Rectal smooth muscle tissue (tissue), 1 donor: ENCODE data around the gene BMP7.

Experiments used
- H3K27ac ChIP-seq: one replicate; pipeline ENCODE4 v1.7.0; 2013; ENCODE audit warnings: low read depth, low read length, inconsistent platforms
- H3K27me3 ChIP-seq: one replicate; pipeline ENCODE4 v1.7.0; 2013; ENCODE audit warnings: low read length; ENCODE audit not compliant: control insufficient read depth, insufficient read depth
- H3K36me3 ChIP-seq: one replicate; pipeline ENCODE4 v1.7.0; 2013; ENCODE audit warnings: low read length; ENCODE audit not compliant: control insufficient read depth, insufficient read depth
- H3K4me1 ChIP-seq: one replicate; pipeline ENCODE4 v1.7.0; 2013; ENCODE audit warnings: low read length; ENCODE audit not compliant: control insufficient read depth, insufficient read depth
- H3K4me3 ChIP-seq: one replicate; pipeline ENCODE4 v1.7.0; 2013; ENCODE audit warnings: low read length
- H3K9ac ChIP-seq: one replicate; pipeline ENCODE4 v1.7.0; 2013; ENCODE audit warnings: low read length

BMP7 gene

GRCh38 chr20:57215426-57215825 is 51.0 kb downstream of the BMP7 start:
- Histone ChIP-seq H3K9ac (no peak overlapping the region), H3K27me3 (no peaks in the 10 kb centered on the region), H3K27ac (no peak overlapping the region), H3K4me3 (no peak overlapping the region), H3K36me3 (no peaks in the 10 kb centered on the region), H3K4me1 (peaks cover 2% of the 10 kb centered on the region)

- Histone ChIP-seq H3K4me3 (no peak overlapping the region), H3K4me1 (peaks cover 2% of the 10 kb centered on the region), H3K9ac (no peak overlapping the region), H3K36me3 (no peaks in the 10 kb centered on the region), H3K27ac (no peak overlapping the region), H3K27me3 (no peaks in the 10 kb centered on the region)
Measured at GRCh38 chr20:57214948-57215347, 51.5 kb downstream of the BMP7 start.

- Histone ChIP-seq H3K36me3 (no peaks in the 10 kb centered on the region), H3K4me1 (peaks cover 2% of the 10 kb centered on the region), H3K9ac (no peak overlapping the region), H3K27me3 (no peaks in the 10 kb centered on the region), H3K27ac (no peak overlapping the region), H3K4me3 (no peak overlapping the region)
Measured at GRCh38 chr20:57214427-57214826, 52.0 kb downstream of the BMP7 start.

- Histone ChIP-seq H3K36me3 (no peaks in the 10 kb centered on the region), H3K4me1 (peaks cover 2% of the 10 kb centered on the region), H3K27ac (no peak overlapping the region), H3K27me3 (no peaks in the 10 kb centered on the region), H3K9ac (no peak overlapping the region), H3K4me3 (no peak overlapping the region)
Measured at GRCh38 chr20:57213924-57214323, 52.5 kb downstream of the BMP7 start.

GRCh38 chr20:57213291-57213690 is 53.1 kb downstream of the BMP7 start:
- H3K9ac ChIP-seq, result no peak overlapping the region
- H3K4me3 ChIP-seq, result no peak overlapping the region
- H3K27me3 ChIP-seq, result no peaks in the 10 kb centered on the region
- H3K36me3 ChIP-seq, result no peaks in the 10 kb centered on the region
- no peak overlapping the region for H3K27ac ChIP-seq
- H3K4me1 ChIP-seq, result peaks cover 2% of the 10 kb centered on the region

GRCh38 chr20:57212534-57213276 is 53.7 kb downstream of the BMP7 start:
- Histone ChIP-seq H3K27ac (no peak overlapping the region), H3K9ac (no peak overlapping the region), H3K36me3 (no peaks in the 10 kb centered on the region), H3K4me1 (peaks cover 2% of the 10 kb centered on the region), H3K4me3 (no peak overlapping the region), H3K27me3 (no peaks in the 10 kb centered on the region)

GRCh38 chr20:57211908-57212533 is 54.4 kb downstream of the BMP7 start:
- no peak overlapping the region for H3K4me3 ChIP-seq
- H3K4me1 ChIP-seq, result peaks cover 2% of the 10 kb centered on the region
- H3K36me3 ChIP-seq, result no peaks in the 10 kb centered on the region
- no peak overlapping the region for H3K27ac ChIP-seq
- no peak overlapping the region for H3K9ac ChIP-seq
- H3K27me3 ChIP-seq, result no peaks in the 10 kb centered on the region

GRCh38 chr20:57211406-57211805 is 55.0 kb downstream of the BMP7 start:
- Histone ChIP-seq H3K27me3 (no peaks in the 10 kb centered on the region), H3K9ac (no peak overlapping the region), H3K36me3 (no peaks in the 10 kb centered on the region), H3K4me3 (no peak overlapping the region), H3K4me1 (peaks cover 2% of the 10 kb centered on the region), H3K27ac (no peak overlapping the region)

GRCh38 chr20:57210911-57211280 is 55.5 kb downstream of the BMP7 start:
- Histone ChIP-seq H3K27ac (no peak overlapping the region), H3K36me3 (no peaks in the 10 kb centered on the region), H3K27me3 (no peaks in the 10 kb centered on the region), H3K9ac (no peak overlapping the region), H3K4me1 (peaks cover 2% of the 10 kb centered on the region), H3K4me3 (no peak overlapping the region)

- Histone ChIP-seq H3K27me3 (no peaks in the 10 kb centered on the region), H3K4me3 (no peak overlapping the region), H3K27ac (no peak overlapping the region), H3K36me3 (no peaks in the 10 kb centered on the region), H3K9ac (no peak overlapping the region), H3K4me1 (peaks cover 2% of the 10 kb centered on the region)
Measured at GRCh38 chr20:57210054-57210910, 56.2 kb downstream of the BMP7 start.

- Histone ChIP-seq H3K36me3 (no peaks in the 10 kb centered on the region), H3K4me1 (peaks cover 2% of the 10 kb centered on the region), H3K9ac (no peak overlapping the region), H3K27me3 (no peaks in the 10 kb centered on the region), H3K27ac (no peak overlapping the region), H3K4me3 (no peak overlapping the region)
Measured at GRCh38 chr20:57209413-57209812, 57.0 kb downstream of the BMP7 start.

GRCh38 chr20:57208198-57208597 is 58.2 kb downstream of the BMP7 start:
- no peak overlapping the region for H3K4me3 ChIP-seq
- no peaks in the 10 kb centered on the region for H3K27me3 ChIP-seq
- no peak overlapping the region for H3K9ac ChIP-seq
- no peaks in the 10 kb centered on the region for H3K36me3 ChIP-seq
- no peak overlapping the region for H3K27ac ChIP-seq
- peaks cover 2% of the 10 kb centered on the region for H3K4me1 ChIP-seq
